Left ventricle myocardium inferior (tissue), 1 donor: ENCODE measurements around the gene WNT11. TPM values are rescaled to one million over a fixed set of nuclear protein-coding genes. Genes with fewer than 3 reads are reported as not detected.

Experiments
- DNase-seq: peaks from one replicate; pipeline ENCODE4 v3.0.0-alpha.2; 2020
- H3K27ac ChIP-seq: fragments of 200-600 bp; replicated peaks from 2 replicates; pipeline ENCODE4 v1.8.0; 2021
- H3K27me3 ChIP-seq: fragments of 200-600 bp; 2 replicates; pipeline ENCODE4 v1.8.0; 2021; ENCODE audit warnings: low read depth
- H3K36me3 ChIP-seq: fragments of 200-600 bp; 2 replicates; pipeline ENCODE4 v1.8.0; 2021
- H3K4me1 ChIP-seq: fragments of 200-600 bp; 2 replicates; pipeline ENCODE4 v1.8.0; 2021
- H3K4me3 ChIP-seq: fragments of 200-600 bp; 2 replicates; pipeline ENCODE4 v1.8.0; 2021; ENCODE audit warnings: mild to moderate bottlenecking, moderate library complexity
- H3K9me3 ChIP-seq: fragments of 200-600 bp; replicated peaks from 2 replicates; pipeline ENCODE4 v1.8.0; 2021
- intact Hi-C: fragments of 100-400 bp; cut with micrococcal nuclease; formaldehyde crosslinking; loops from one replicate; pipeline ENCODE4 v1.11.0; 2022
- total RNA-seq: library from RNA; stranded (reverse); fragmentation: NEBNext Ultra II Directional; extraction: Animal tissue kit (Norgen Biotek cat#: 25700); gene quantifications from one replicate; pipeline ENCODE4 v1.2.1, GENCODE V29; 2021
- TF ChIP-seq, protein P1 (sequence below): fragments of 200-600 bp; IDR thresholded peaks from 2 replicates; pipeline ENCODE4 v1.8.0; 2021; ENCODE audit warnings: antibody characterized with exemption, mild to moderate bottlenecking, borderline replicate concordance
- donor health status: DM: no; HTN: yes; CAD: no; lungs with severe emphysema.

The WNT11 gene
- total RNA-seq, 1 donor from 2014 or later: 22.7 TPM

DNA sequence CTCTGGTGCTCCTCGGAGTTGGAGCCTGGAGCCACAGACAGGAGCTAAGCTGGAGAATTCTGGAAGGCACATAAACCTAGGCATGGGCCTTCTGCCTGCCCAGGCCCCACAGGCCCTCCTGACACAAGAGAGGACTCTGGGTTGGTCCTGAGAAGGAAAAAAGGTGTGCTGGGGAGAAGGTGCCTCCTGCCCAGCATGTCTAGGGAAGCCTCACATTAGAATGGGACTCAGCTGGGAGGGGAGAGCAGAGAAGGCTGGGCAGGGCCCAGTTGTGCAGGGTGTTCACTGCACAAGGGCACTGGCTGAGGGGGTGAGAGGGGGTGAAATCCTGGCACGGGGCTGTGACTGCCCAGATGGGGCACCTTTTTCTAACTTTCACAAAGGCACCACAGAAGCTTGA lies 39.4 kb upstream of the WNT11 start:
- TF ChIP-seq, protein P1, sequence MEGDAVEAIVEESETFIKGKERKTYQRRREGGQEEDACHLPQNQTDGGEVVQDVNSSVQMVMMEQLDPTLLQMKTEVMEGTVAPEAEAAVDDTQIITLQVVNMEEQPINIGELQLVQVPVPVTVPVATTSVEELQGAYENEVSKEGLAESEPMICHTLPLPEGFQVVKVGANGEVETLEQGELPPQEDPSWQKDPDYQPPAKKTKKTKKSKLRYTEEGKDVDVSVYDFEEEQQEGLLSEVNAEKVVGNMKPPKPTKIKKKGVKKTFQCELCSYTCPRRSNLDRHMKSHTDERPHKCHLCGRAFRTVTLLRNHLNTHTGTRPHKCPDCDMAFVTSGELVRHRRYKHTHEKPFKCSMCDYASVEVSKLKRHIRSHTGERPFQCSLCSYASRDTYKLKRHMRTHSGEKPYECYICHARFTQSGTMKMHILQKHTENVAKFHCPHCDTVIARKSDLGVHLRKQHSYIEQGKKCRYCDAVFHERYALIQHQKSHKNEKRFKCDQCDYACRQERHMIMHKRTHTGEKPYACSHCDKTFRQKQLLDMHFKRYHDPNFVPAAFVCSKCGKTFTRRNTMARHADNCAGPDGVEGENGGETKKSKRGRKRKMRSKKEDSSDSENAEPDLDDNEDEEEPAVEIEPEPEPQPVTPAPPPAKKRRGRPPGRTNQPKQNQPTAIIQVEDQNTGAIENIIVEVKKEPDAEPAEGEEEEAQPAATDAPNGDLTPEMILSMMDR: no peak
- H3K9me3 ChIP-seq: peaks cover 6% of the 10 kb centered on the region
- no peak overlapping the region for H3K27ac ChIP-seq
- H3K4me1 ChIP-seq: no peaks in the 10 kb centered on the region
- no peak for DNase-seq
- intact Hi-C loops: no loop called here
- no peak overlapping the region for H3K4me3 ChIP-seq
- no peaks in the 10 kb centered on the region for H3K36me3 ChIP-seq
- peaks cover 36% of the 10 kb centered on the region for H3K27me3 ChIP-seq

DNA sequence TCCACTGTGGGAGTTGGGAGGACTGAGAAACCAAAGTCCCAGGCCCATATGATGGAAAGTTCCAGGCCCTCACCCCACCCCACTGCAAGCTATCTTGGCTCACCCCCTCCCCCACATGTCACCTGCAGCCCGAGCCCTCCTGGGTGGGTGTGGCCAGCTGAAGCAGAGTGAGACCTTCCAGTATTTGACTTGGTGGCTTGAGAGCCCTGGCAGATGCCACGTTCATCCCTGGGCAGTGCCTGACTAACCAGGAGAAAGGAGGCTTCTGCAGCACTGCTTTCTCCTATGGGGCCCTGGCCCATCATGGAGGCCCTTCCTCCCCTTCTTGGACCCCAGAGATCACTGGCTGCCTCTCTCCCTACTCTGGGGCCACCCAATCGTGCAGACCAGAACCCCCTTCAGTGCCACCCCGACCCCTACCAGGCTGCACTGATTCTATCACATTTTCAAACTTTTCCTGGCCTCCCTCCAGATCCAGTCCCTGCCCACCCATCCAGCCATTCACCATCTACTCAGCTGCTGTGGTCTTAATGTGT lies 38.1 kb upstream of the WNT11 start:
- intact Hi-C loops: no loop called here
- TF ChIP-seq, protein P1: no peak
- H3K36me3 ChIP-seq: no peaks in the 10 kb centered on the region
- no peaks in the 10 kb centered on the region for H3K9me3 ChIP-seq
- no peak for DNase-seq
- no peak overlapping the region for H3K27ac ChIP-seq
- H3K27me3 ChIP-seq: peaks cover 36% of the 10 kb centered on the region
- H3K4me1 ChIP-seq: no peaks in the 10 kb centered on the region
- no peak overlapping the region for H3K4me3 ChIP-seq

DNA sequence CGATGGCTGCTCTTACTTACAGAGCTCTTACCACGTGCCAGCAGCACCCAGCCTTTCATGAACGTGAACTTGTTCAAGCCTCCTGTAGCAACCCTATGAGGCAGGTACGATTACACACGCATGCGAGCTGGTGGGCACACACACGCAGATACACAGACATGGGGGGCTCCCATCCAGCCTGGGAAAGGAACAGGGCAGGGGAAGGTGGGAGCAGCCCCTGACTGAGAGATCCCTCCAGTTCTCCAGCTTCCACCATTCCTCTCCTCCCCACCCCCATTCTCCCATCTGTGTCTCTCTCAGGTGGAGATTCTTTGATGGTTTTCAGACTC lies 37.6 kb upstream of the WNT11 start:
- Histone ChIP-seq H3K4me1 (no peaks in the 10 kb centered on the region), H3K9me3 (no peaks in the 10 kb centered on the region), H3K27ac (no peak overlapping the region), H3K27me3 (peaks cover 36% of the 10 kb centered on the region), H3K36me3 (no peaks in the 10 kb centered on the region), H3K4me3 (no peak overlapping the region)
- intact Hi-C loops: no loop called here
- DNase-seq: no peak
- TF ChIP-seq, protein P1: no peak

GRCh38 chr11:76243193-76243956 lies 37.1 kb upstream of the WNT11 start:
- no peak overlapping the region for H3K27ac ChIP-seq
- intact Hi-C loops: no loop called here

GRCh38 chr11:76242004-76242779 lies 35.9 kb upstream of the WNT11 start:
- Histone ChIP-seq H3K4me3 (no peak overlapping the region), H3K27me3 (peaks cover 36% of the 10 kb centered on the region), H3K36me3 (no peaks in the 10 kb centered on the region), H3K27ac (no peak overlapping the region), H3K9me3 (no peaks in the 10 kb centered on the region), H3K4me1 (no peaks in the 10 kb centered on the region)
- TF ChIP-seq, protein P1: no peak
- intact Hi-C loops: no loop called here
- DNase-seq: no peak

More at GRCh38 chr11:76243193-76243956, 37.1 kb upstream of the WNT11 start:
- H3K9me3 ChIP-seq: no peaks in the 10 kb centered on the region
- no peak overlapping the region for H3K4me3 ChIP-seq
- TF ChIP-seq, protein P1: no peak
- H3K27me3 ChIP-seq: peaks cover 36% of the 10 kb centered on the region
- no peaks in the 10 kb centered on the region for H3K4me1 ChIP-seq
- DNase-seq: no peak
- no peaks in the 10 kb centered on the region for H3K36me3 ChIP-seq
